ENCODE results near the gene ZNF845.
"Not testable (repeated sequence)": the region's sequence is repeated elsewhere in the genome, so short reads cannot be mapped to it uniquely, and the experiment has no call there.

ZNF845 gene

GRCh38 chr19:53333463-53334449, at the start of gene ZNF845:
ZNF845 (plus strand) TSS chr19:53333749; CDS start chr19:53341308, 7,559 bp downstream.
- peak; percentile 95 for DNase-seq (ENCODE audit: low spot score)

- no peak for DNase-seq (ENCODE audit: low spot score)
Observed at GRCh38 chr19:53285087-53285486, 48.5 kb upstream of the ZNF845 start.

- DNase-seq (ENCODE audit: low spot score) = no peak
Observed at GRCh38 chr19:53290758-53291549, 42.6 kb upstream of the ZNF845 start.

- no peak for DNase-seq (ENCODE audit: low spot score)
Observed at GRCh38 chr19:53294786-53295441, 38.6 kb upstream of the ZNF845 start.

GRCh38 chr19:53301341-53301740, 32.2 kb upstream of the ZNF845 start:
- not testable (repeated sequence) for DNase-seq (ENCODE audit: low spot score)

- no peak for DNase-seq (ENCODE audit: low spot score)
Observed at GRCh38 chr19:53308339-53308811, 25.2 kb upstream of the ZNF845 start.

- DNase-seq (ENCODE audit: low spot score) = no peak
Observed at GRCh38 chr19:53311044-53311443, 22.5 kb upstream of the ZNF845 start.

GRCh38 chr19:53311897-53312296, 21.7 kb upstream of the ZNF845 start:
- DNase-seq (ENCODE audit: low spot score) = no peak

- no peak for DNase-seq (ENCODE audit: low spot score)
Observed at GRCh38 chr19:53328967-53329366, 4.6 kb upstream of the ZNF845 start.

- no peak for DNase-seq (ENCODE audit: low spot score)
Observed at GRCh38 chr19:53332484-53332883, 1.1 kb upstream of the ZNF845 start.

- peak; percentile 5 for DNase-seq (ENCODE audit: low spot score)
Observed at GRCh38 chr19:53333066-53333462, 485 bp upstream of the ZNF845 start.

- not testable (repeated sequence) for DNase-seq (ENCODE audit: low spot score)
Observed at GRCh38 chr19:53344403-53344802, 10.9 kb downstream of the ZNF845 start.

- no peak for DNase-seq (ENCODE audit: low spot score)
Observed at GRCh38 chr19:53355739-53356138, 22.2 kb downstream of the ZNF845 start.

GRCh38 chr19:53357821-53358581, 24.5 kb downstream of the ZNF845 start:
- DNase-seq (ENCODE audit: low spot score) = no peak

- DNase-seq (ENCODE audit: low spot score) = not testable (repeated sequence)
Observed at GRCh38 chr19:53360056-53360455, 26.5 kb downstream of the ZNF845 start.

GRCh38 chr19:53365134-53365898, 31.8 kb downstream of the ZNF845 start, which contains the start of gene ZNF525:
ZNF525 (plus strand) TSS chr19:53365705; CDS start chr19:53372282, 6,577 bp downstream.
- DNase-seq (ENCODE audit: low spot score) = peak; percentile 96

- DNase-seq (ENCODE audit: low spot score) = no peak
Observed at GRCh38 chr19:53365899-53366493, 32.4 kb downstream of the ZNF845 start.

- DNase-seq (ENCODE audit: low spot score) = no peak
Observed at GRCh38 chr19:53372196-53372595, 38.6 kb downstream of the ZNF845 start.

- DNase-seq (ENCODE audit: low spot score) = no peak
Observed at GRCh38 chr19:53374288-53374687, 40.7 kb downstream of the ZNF845 start.

- DNase-seq (ENCODE audit: low spot score) = no peak
Observed at GRCh38 chr19:53374743-53375142, 41.2 kb downstream of the ZNF845 start.

All from CD4-positive, alpha-beta T cell treated with Interleukin-2 at 100 ng/mL for 4 hours (primary cell).